ENCODE results near the gene DNAJB14.

DNAJB14 gene

DNA sequence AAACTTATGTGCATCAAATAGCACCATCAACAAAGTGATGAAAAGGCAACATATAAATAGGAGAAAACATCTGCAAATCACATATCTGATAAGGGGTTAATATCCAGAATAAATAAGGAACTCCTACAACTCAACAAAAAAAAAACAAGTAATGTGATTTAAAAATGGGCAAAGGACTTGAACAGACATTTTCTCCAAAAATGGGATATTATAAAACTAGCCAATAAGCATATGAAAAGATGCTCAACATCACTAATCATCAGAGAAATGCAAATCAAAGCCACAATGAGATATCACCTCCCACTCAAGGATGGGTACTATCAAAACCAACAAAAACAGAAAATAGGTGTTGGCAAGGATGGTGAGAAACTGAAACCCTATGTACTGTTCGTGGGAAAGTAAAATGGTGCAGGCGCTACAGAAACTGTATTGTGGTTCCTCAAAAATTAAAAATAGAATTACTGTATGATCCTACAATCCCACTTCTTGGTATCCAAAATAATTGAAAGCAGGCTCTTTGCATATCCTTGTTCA is 2.4 kb downstream of the DNAJB14 start:
- DNase-seq: no peak

GRCh38 chr4:99938243-99938753 is 8.1 kb downstream of the DNAJB14 start:
- no peak for DNase-seq

GRCh38 chr4:99934891-99935290 is 11.5 kb downstream of the DNAJB14 start:
- no peak for DNase-seq

DNA sequence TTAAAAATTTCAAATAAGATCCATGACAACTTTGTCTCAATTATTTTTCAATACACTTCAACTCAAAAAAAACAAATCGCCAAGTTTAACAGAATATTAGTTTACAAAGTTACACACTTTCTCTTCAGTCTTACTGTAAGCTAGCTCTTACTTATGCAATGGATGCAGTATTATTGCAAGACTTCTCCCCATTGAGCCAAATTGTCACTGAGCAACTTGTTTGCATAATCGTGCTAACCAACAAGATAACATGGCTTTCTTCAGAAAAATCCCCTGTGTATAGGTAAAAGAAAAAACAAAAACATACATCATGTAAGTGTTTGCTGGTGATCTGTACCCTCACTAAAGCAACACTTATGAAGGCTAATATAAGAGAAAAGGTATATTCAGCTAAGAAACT is 18.9 kb downstream of the DNAJB14 start:
- DNase-seq: no peak

DNA sequence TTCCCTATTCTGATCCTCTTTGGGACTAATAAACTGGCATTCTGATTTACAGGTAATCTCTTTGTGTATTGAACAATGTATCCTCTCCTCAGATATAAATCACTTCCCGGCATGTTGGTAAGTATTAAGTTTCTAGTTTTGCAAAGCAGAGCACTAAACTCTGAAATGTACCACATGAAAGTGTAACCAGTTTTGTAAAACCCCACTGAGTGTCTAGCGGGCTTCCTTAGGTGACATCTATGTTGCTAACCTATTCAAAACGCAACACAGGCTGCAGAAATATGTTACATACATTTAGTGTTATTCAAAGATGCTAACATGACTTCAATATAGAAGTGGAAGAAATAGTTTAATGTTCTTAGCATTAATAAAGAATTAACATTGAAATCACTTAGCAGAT is 25.2 kb downstream of the DNAJB14 start:
- no peak for DNase-seq

- DNase-seq: no peak
Observed at GRCh38 chr4:99918656-99919055, 27.8 kb downstream of the DNAJB14 start.

- no peak for DNase-seq
Observed at GRCh38 chr4:99917575-99917974, 28.8 kb downstream of the DNAJB14 start.

DNA sequence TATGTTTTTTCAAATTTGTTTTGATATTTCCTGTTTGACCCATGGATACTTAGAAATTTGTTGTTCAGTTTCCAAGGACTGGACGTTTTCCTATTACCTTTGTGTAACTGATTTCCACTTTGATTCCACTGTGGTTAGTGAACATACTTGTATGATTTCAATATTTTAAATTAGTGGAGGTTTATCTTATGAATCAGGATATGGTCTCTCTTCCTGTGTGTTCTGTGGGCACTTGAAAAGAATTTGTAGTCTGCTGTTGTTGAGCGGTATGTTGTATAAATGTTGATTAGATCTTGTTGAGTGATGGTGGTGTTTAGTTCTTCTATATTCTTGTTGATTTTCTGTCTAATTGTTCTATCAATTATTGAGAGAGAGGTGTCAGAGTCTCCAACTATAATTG is 31.0 kb downstream of the DNAJB14 start:
- no peak for DNase-seq

DNA sequence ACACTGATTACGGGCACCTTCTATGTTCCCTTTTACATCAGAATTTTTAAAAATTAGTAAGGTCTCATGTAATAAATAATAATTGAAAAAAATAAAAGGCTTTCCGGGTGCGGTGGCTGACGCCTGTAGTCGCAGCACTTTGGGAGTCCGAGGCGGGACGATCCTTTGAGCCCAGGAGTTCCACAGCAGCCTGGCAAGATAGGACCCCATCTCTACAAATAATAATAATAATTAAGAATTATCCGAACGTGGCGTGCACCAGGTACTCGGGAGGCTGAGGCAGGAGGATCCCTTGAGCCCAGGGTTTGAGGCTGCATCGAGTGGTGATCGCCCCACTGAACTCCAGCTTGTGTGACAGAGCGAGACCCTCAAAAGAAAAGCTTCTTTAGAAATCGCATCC is 51.4 kb downstream of the DNAJB14 start:
- DNase-seq: no peak

DNA sequence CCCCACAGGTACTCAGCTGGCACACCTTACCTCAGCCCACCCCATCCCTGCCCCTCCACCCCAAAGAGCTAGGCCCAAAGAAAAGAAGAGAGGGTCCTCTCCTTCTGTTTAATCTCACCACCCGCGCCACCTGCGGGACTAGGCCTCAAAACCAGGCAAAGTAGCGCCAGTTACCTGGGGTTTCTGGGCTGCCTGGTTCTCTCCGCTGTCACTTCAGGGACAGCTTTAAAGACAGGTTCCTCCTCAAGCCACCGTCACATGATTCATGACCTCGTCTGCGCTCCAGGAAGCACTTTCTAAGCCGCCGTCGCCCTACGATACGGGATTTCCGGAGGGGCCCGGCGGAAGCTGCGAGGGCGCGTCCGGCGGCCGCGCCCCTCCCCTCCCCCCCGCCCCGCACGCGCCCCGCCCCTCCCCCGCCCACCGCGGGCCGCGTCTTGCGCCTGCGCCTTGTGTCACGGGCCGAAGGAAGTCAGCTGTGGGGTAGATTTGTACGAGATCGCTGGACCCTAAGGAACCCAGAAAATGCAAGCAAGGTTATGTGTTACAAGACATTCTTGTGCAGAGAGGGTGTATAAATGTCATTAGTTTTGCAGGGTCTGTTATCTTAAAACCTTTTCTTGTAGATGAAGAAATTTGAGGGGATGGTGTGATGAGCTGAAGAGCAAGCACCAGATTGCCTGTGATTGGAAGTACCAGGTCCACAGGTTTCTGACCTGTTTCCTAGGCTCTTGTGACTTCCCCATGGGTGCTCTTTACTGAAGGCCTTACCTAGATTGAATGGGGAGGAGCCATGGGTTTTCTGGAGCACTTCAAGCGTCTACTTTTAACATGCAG is 52.0 kb downstream of the DNAJB14 start, which contains the start of gene LAMTOR3:
Gene LAMTOR3 (minus strand): TSS at position 267 of the 837 bp plus-strand sequence. CDS start 464 bp downstream, outside the sequence.
- DNase-seq: peak; percentile 47

- DNase-seq: no peak
Observed at GRCh38 chr4:99893839-99894160, 52.6 kb downstream of the DNAJB14 start.

DNA sequence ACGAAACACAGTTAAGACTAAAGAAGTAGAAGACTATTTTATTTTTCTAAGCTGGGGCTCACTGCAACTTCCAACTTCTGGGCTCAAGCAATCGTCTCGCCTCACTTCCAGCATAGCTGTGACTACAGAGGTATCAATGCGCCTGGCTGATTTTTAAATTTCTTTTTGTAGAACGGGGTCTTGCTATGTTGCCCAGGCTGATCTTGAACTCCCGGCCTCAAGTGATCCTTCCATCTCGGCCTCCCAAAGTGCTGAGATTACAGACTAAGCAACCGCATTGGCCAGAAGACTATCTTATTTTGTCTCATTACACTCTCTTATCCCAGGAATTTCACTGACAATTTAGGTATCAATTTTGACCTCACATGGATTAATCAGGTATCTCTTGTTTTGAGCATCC is 53.4 kb downstream of the DNAJB14 start:
- DNase-seq: no peak

GRCh38 chr4:99891351-99891750 is 55.1 kb downstream of the DNAJB14 start:
- DNase-seq: no peak

DNA sequence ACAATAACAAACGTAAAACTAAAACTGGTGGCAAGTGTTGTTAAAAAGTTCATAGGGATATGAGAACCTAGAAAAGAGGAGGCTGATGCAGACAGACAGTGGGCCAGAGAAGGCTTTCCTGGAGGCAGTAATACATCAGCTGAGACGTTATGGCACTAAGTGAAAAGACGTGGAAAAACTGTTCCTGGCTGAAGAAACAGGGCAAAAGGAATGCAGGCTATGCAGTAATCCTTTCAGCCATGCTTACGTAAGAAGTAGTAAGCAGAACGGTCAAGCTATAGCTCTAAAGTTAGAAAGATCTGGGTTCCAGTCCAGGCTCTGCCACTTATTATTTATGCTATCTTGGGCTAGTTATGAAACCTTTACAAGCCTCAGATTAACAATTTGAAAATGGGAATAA is 58.6 kb downstream of the DNAJB14 start:
- DNase-seq: no peak

DNA sequence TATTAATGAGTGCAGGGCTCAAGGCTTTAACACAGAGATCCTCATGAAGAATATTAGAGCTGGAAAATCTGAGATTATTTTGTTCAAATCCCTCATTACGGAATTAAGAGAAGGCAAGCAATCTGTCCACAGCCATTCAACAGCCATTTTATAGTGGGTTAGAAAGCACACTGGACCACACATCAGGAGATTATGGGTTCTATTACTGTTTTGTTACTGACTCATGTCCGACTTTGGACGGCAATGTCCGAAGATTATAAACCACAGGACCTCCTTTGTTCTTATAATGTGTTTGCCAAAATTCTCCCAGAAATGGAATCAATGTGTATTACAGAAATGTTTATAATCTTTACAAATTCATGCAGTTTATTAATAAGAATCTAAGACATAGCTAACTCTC is 60.3 kb downstream of the DNAJB14 start:
- no peak for DNase-seq

- DNase-seq: no peak
Observed at GRCh38 chr4:99885687-99886086, 60.7 kb downstream of the DNAJB14 start.

- no peak for DNase-seq
Observed at GRCh38 chr4:99885063-99885664, 61.3 kb downstream of the DNAJB14 start.

GRCh38 chr4:99879458-99879857 is 67.0 kb downstream of the DNAJB14 start:
- no peak for DNase-seq

GRCh38 chr4:99878604-99879003 is 67.8 kb downstream of the DNAJB14 start:
- no peak for DNase-seq

DNA sequence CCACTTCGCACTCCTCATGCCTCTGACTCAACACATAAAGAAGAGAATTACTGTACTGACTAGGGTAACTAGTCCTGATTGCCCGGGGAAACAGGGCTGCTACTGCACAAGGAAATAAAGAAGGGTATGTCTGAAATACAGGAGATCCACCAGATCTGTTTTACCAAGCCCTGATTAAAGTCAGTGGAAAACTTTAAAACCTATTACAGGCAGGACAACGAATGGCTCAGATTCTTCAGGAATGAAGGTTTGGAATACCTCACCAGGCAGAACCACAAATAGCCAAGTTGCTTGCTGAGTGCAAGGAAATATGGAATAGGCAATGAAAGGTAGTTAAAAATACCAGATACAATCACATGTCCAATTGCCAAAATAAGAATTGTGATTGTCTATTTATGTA is 69.5 kb downstream of the DNAJB14 start:
- no peak for DNase-seq

DNA sequence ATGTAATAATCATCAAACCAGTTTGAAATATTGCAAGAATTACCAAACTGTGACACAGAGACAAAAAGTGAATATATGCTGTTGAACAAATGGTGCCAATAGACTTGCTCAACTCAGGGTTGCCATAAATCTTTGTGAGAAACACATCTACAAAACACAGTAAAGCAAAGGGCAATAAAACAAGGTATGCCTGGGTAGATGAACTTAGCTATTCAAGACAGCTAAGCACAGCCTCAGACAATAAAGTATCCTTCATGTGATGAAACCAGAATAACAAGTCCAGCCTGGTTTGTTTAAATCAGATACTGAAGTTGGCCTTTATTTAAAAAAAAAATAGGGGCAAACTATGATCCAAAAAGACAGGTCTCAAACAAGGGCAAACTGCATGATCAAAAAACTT is 71.3 kb downstream of the DNAJB14 start:
- no peak for DNase-seq

GRCh38 chr4:99872570-99872969 is 73.8 kb downstream of the DNAJB14 start:
- DNase-seq: no peak

- DNase-seq: no peak
Observed at GRCh38 chr4:99868126-99868596, 78.3 kb downstream of the DNAJB14 start.

GRCh38 chr4:99863804-99864203 is 82.6 kb downstream of the DNAJB14 start:
- DNase-seq: no peak

Measured in NCI-H2081 treated with DMSO at 0.1 percent for 48 hours (cell line).